Measurements from ENCODE around the gene EHMT2.

Gene EHMT2

DNA sequence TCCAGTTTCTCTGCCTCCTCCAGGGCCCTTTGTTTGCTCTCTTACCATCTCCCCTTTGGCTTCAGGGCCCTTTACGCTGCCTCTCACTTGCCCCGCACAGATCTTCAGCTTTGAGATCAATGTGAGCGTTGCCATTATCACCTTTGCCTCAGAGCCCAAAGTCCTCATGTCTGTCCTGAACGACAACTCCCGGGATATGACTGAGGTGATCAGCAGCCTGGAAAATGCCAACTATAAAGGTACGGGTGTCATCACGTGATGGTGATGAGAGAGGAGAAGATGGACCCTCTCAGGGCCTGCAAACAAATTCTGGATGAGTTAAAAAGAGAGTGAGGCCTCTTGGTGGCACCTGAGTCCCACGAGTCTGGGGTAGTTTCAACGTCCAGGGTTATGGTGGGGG is 38.3 kb upstream of the EHMT2 start:
- TF ChIP-seq, protein P1, sequence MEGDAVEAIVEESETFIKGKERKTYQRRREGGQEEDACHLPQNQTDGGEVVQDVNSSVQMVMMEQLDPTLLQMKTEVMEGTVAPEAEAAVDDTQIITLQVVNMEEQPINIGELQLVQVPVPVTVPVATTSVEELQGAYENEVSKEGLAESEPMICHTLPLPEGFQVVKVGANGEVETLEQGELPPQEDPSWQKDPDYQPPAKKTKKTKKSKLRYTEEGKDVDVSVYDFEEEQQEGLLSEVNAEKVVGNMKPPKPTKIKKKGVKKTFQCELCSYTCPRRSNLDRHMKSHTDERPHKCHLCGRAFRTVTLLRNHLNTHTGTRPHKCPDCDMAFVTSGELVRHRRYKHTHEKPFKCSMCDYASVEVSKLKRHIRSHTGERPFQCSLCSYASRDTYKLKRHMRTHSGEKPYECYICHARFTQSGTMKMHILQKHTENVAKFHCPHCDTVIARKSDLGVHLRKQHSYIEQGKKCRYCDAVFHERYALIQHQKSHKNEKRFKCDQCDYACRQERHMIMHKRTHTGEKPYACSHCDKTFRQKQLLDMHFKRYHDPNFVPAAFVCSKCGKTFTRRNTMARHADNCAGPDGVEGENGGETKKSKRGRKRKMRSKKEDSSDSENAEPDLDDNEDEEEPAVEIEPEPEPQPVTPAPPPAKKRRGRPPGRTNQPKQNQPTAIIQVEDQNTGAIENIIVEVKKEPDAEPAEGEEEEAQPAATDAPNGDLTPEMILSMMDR (IDR thresholded peaks at IDR 0.05): no peak

DNA sequence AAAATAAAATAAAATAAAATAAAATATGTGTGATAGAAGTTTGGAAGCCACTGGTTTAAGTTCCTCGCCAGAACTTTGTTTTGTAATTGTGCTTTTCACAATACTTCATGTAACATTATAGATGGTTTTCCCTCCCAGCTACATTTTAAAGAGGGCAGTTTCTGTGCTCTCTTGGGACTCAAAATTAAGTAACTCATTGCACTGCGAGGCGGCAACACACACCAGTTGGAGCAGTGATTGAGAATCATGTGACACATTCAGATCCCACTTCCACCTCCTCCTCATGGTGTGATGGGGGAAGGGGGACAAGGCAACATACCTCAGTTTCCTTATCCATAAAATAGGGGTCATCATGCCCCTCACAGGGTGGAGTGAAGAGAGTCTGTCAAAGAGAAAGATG is 37.5 kb upstream of the EHMT2 start:
- TF ChIP-seq, protein P1 (IDR thresholded peaks at IDR 0.05): no peak

DNA sequence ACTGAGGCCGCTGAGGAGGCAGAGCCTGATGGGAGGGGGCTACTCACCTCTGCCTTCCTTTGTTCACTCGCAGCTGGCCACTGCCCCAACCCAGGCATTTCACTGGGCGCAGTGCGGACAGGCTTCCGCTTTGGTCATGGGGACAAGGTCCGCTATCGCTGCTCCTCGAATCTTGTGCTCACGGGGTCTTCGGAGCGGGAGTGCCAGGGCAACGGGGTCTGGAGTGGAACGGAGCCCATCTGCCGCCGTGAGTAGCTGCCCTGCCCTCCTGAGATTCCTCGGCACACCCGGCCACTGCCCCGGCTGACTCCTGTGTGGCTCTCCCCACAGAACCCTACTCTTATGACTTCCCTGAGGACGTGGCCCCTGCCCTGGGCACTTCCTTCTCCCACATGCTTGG is 36.0 kb upstream of the EHMT2 start:
- TF ChIP-seq, protein P1 (IDR thresholded peaks at IDR 0.05): no peak

GRCh38 chr6:31930962-31931361 is 33.5 kb upstream of the EHMT2 start:
- TF ChIP-seq, protein P1 (IDR thresholded peaks at IDR 0.05): no peak

- TF ChIP-seq, protein P1 (IDR thresholded peaks at IDR 0.05): no peak
Observed at GRCh38 chr6:31928672-31928939, 31.1 kb upstream of the EHMT2 start.

DNA sequence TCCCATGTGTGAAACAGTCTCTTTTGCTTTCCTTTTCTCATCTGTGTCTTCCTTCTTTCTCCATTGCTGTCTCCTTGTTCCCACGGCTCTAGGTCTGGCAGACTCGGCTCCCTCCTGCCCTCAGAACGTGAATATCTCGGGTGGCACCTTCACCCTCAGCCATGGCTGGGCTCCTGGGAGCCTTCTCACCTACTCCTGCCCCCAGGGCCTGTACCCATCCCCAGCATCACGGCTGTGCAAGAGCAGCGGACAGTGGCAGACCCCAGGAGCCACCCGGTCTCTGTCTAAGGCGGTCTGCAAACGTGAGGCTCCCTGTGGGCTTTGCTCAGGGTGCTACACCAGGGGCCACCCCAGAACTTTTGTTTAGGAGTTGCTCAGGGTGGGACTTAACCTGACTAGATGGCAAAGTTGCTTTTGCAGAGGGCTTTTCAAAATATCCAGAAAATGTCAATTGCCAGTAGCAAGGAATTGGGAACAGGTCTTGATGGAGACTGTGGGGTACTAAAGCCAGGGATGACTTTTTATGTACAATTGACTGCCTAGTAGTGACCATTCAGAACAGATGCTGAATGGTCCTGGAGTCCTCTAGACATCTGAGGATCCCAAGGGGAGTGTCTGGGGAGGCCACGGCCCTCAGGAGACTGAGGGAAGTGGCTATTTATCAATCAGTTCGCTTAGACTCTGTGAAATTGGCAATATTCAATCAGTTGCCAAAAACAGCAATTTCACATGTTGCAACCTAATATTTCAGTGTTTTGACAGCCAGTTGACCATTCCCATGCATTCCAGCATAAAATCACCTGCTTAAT is 30.6 kb upstream of the EHMT2 start:
- TF ChIP-seq, protein P1 (IDR thresholded peaks at IDR 0.05): no peak

DNA sequence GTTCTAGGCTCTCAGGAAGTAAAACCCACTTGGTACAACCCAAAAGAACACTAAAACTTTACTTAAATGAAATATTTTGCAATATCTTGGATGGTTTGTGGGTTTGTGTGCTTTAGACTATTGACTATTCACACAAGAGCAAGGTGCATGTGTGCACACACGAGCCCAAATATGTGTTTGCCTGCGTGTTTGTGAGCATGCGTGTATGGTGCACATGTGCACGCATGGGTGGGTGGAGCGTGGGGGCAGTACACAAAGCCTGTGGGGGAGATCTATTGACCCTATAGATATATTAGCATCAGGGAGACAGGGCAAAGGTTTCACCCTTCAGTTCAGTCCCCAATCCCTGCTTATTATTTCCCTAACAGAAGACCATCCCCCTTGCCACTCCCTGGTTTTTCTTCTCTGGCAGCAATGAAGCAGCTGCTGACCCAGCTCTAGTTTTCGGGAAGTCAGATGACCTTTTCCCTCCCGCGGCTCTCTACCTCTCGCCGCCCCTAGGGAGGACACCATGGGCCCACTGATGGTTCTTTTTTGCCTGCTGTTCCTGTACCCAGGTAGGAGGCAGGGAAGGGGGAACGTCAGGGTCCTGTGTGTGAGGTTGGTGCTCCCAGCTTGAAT is 29.9 kb upstream of the EHMT2 start, which contains the start of gene C2:
Gene C2 (plus strand): TSS at position 476 of the 621 bp plus-strand sequence. CDS start 36 bp downstream, at position 512.
- TF ChIP-seq, protein P1 (IDR thresholded peaks at IDR 0.05): no peak

Measured in LNCAP (cell line).